Psoas muscle (tissue), 8 donors: Measurements from ENCODE around the gene CACNA1C. TPM values are rescaled to one million over a fixed set of nuclear protein-coding genes. Genes with fewer than 3 reads are reported as not detected.

Experiments used
- ATAC-seq, 4 donors: fragments of 200-7000 bp; cut with Tn5 transposase; one replicate each; pipeline ENCODE4 v1.9.1; 2020; ENCODE audit warnings: moderate library complexity in 3 of 4, mild to moderate bottlenecking in 2 of 4
- DNase-seq, 2 donors: peaks; one replicate each; pipeline ENCODE4 v3.0.0-alpha.2; 2020
- H3K27ac ChIP-seq: fragments of 200-600 bp; one replicate; pipeline ENCODE4 v1.8.0; 2022
- H3K27me3 ChIP-seq, 3 donors: fragments of 200-600 bp in 1 of 3; one replicate each; pipeline versions ENCODE4 v1.6.1 to v1.8.0; 2013 to 2022; ENCODE audit warnings: low read length in 2 of 3, mild to moderate bottlenecking in 2 of 3, moderate library complexity in 1 of 3; ENCODE audit not compliant: insufficient read depth in 3 of 3
- H3K36me3 ChIP-seq, 2 donors: fragments of 200-600 bp in 1 of 2; one replicate each; pipeline versions ENCODE4 v1.6.1 to v1.8.0; 2013 to 2022; ENCODE audit warnings: low read depth in 1 of 2, mild to moderate bottlenecking in 1 of 2, moderate library complexity in 1 of 2; ENCODE audit not compliant: insufficient read depth in 1 of 2
- H3K4me1 ChIP-seq: fragments of 200-600 bp; one replicate; pipeline ENCODE4 v1.8.0; 2022
- H3K4me3 ChIP-seq: fragments of 200-600 bp; one replicate; pipeline ENCODE4 v1.8.0; 2022; ENCODE audit warnings: mild to moderate bottlenecking
- H3K9me3 ChIP-seq: fragments of 200-600 bp; one replicate; pipeline ENCODE4 v1.8.0; 2022
- WGBS, 3 donors: extraction: QIAGEN DNeasy Blood & Tissue Kit; methylation state at CpG; one replicate each; pipeline versions ENCODE4 v1.1.6 to v1.1.7; 2013; 5-methylcytosine and 5-hydroxymethylcytosine counted together
- intact Hi-C, 2 donors: fragments of 100-400 bp; cut with DNase I; formaldehyde crosslinking; loops; one replicate each; pipeline versions ENCODE4 v1.11.0 to v1.14.2; 2022
- polyA plus RNA-seq, 3 donors: library from polyadenylated mRNA; stranded (reverse); fragments of 200-250 nt; gene quantifications; one replicate each; pipeline ENCODE4 v1.2.3, GENCODE V29; 2013
- total RNA-seq, 4 donors: library from RNA; stranded (reverse); fragmentation: NEBNext Ultra II Directional in 2 of 4; extraction: Animal tissue kit (Norgen Biotek cat#: 25700) in 2 of 4; gene quantifications; one replicate each; pipeline versions ENCODE4 v1.2.1 to v1.2.4, GENCODE V29; 2021 to 2023
- TF ChIP-seq, protein P1 (sequence below): fragments of 200-600 bp; IDR thresholded peaks from one replicate; pipeline ENCODE4 v1.8.0; 2022; ENCODE audit warnings: antibody characterized with exemption
- donor health status: healthy with polysubstance abuse.
- donor health status: DM: no; HTN: no; CAD: no; lungs with moderate emphysema.
- donor health status: Bipolar disorder and iron deficiency.
- donor health status: healthy.
- donor health status: DM: yes; HTN: yes; CAD: no.
- donor health status: DM: no; HTN: no; CAD: no.
- donor health status: DM: no; HTN: no; CAD: no.
- donor health status: DM: yes; HTN: yes; CAD: no.

The CACNA1C gene
- total and polyA plus RNA-seq, 7 donors: 0.26 to 2.9 (median 0.95) TPM

DNA sequence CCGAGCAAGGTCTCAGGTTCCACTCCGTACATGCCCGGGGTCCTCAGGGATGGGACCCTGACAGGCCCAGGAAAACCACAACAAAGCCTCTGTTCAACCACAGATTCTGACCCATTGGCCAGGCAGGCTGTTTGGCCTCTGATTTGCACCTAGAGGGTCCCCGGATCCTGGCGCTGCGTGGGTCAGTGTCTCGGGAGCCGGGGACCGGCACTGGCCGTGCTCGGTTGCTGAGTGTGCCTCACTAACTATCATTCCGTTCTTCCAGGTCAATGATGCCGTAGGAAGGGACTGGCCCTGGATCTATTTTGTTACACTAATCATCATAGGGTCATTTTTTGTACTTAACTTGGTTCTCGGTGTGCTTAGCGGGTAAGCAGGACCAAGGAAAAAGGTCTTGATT lies 451.8 kb downstream of the CACNA1C start:
- 93 to 94% (median 93%) methylated on average over 15 of the region's 15 CpGs for WGBS, 3 donors
- Histone ChIP-seq H3K27ac (no peak overlapping the region), H3K9me3 (no peaks in the 10 kb centered on the region), H3K4me1 (peaks cover 3% of the 10 kb centered on the region), H3K4me3 (no peak overlapping the region), H3K36me3 (no peaks in the 10 kb centered on the region), H3K27me3 (no peaks in the 10 kb centered on the region)
- TF ChIP-seq, protein P1, sequence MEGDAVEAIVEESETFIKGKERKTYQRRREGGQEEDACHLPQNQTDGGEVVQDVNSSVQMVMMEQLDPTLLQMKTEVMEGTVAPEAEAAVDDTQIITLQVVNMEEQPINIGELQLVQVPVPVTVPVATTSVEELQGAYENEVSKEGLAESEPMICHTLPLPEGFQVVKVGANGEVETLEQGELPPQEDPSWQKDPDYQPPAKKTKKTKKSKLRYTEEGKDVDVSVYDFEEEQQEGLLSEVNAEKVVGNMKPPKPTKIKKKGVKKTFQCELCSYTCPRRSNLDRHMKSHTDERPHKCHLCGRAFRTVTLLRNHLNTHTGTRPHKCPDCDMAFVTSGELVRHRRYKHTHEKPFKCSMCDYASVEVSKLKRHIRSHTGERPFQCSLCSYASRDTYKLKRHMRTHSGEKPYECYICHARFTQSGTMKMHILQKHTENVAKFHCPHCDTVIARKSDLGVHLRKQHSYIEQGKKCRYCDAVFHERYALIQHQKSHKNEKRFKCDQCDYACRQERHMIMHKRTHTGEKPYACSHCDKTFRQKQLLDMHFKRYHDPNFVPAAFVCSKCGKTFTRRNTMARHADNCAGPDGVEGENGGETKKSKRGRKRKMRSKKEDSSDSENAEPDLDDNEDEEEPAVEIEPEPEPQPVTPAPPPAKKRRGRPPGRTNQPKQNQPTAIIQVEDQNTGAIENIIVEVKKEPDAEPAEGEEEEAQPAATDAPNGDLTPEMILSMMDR: no peak
- no peak for DNase-seq
- intact Hi-C loops: no loop called here
- ATAC-seq: no peak

DNA sequence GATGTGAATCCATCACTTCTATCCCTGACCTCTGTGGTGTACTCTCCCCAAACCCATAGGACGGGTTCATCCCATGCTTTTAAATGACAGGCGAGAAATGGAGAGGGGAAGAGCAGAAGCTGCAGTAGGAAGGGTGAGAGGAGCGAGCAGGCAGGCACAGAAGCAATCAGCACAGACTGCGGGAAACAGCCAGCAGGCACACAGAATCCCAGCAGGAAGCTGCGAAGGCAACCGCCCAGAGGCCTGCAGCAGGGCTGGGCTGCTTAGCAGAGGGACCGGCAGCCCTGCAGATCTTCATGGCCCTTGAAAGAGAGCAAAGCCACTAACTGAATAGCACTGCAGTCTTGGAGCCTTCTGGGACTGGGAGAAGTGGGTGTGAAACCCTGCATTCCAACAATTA lies 455.0 kb downstream of the CACNA1C start:
- intact Hi-C loops: no loop called here
- ATAC-seq (no peak), DNase-seq (no peak)
- no peaks in the 10 kb centered on the region for H3K27me3 ChIP-seq
- TF ChIP-seq, protein P1: no peak
- H3K9me3 ChIP-seq: no peaks in the 10 kb centered on the region
- no peaks in the 10 kb centered on the region for H3K4me1 ChIP-seq
- no peak overlapping the region for H3K4me3 ChIP-seq
- H3K36me3 ChIP-seq: no peaks in the 10 kb centered on the region
- 45 to 49% (median 48%) methylated on average over 7 of the region's 7 CpGs for WGBS, 3 donors
- H3K27ac ChIP-seq: no peak overlapping the region

DNA sequence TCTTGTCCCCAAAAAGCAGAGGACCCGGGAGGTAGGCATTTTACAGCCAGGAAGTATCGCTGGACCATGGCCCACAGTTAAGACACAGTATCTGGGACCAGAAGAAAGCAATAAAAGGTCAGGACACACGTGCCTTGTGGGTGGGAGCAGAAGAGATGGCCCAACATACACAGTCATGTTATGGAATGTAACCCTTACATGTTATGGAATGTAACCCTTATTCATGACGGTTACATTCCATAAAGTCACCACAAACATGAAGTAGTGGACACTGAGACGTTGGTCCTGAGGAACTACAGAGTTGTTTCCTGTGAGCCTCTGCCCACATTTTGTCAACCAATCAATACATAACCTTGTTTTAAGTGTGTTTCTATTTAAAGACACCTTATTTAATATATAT lies 456.4 kb downstream of the CACNA1C start:
- Histone ChIP-seq H3K9me3 (no peaks in the 10 kb centered on the region), H3K4me3 (no peak overlapping the region), H3K4me1 (no peaks in the 10 kb centered on the region), H3K27me3 (no peaks in the 10 kb centered on the region), H3K36me3 (no peaks in the 10 kb centered on the region), H3K27ac (no peak overlapping the region)
- intact Hi-C loops: no loop called here
- TF ChIP-seq, protein P1: no peak
- ATAC-seq (no peak), DNase-seq (no peak)
- 80 to 83% (median 83%) methylated on average over 5 of the region's 5 CpGs for WGBS, 3 donors

DNA sequence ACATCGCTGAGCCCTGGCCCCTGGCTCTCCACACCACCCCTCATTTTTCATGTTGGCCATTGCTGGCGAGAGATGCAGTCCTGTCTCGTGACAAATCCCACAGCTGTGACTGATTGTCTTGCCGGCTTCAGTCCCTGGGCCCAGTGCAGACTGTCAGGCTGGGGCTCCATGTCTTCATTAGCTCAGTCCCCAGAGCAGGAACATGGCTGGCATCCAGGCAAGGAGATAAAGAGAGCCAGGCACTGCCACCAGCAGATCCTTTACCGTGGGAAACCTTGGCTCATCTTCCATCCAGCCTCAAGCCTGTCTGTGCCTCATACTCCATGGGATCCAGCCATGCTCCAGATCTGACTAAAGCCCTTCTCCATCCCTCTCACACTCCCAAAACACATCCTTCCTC lies 457.3 kb downstream of the CACNA1C start:
- ATAC-seq (no peak), DNase-seq (no peak)
- H3K9me3 ChIP-seq: no peaks in the 10 kb centered on the region
- no peak overlapping the region for H3K27ac ChIP-seq
- no peaks in the 10 kb centered on the region for H3K4me1 ChIP-seq
- WGBS, 3 donors: 45 to 51% (median 48%) methylated on average over 5 of the region's 5 CpGs
- no peaks in the 10 kb centered on the region for H3K36me3 ChIP-seq
- TF ChIP-seq, protein P1: no peak
- intact Hi-C loops: no loop called here
- H3K27me3 ChIP-seq: peaks cover 0 to 1% (median 0%) of the 10 kb centered on the region in 3 donors
- H3K4me3 ChIP-seq: no peak overlapping the region
